ENCODE measurements around the gene SLIT3.
"Not testable (repeated sequence)": the region's sequence is repeated elsewhere in the genome, so short reads cannot be mapped to it uniquely, and the experiment has no call there.

Gene SLIT3

GRCh38 chr5:168750926-168751325 lies 550.0 kb downstream of the SLIT3 start:
- no peak for FAIRE-seq
- DNase-seq (ENCODE audit: extremely low spot score, insufficient read length, low read depth) = no peak

GRCh38 chr5:168749391-168750100 lies 551.4 kb downstream of the SLIT3 start:
- FAIRE-seq (no peak), DNase-seq (ENCODE audit: extremely low spot score, insufficient read length, low read depth) (no peak)

GRCh38 chr5:168747987-168748777 lies 552.8 kb downstream of the SLIT3 start:
- DNase-seq (ENCODE audit: extremely low spot score, insufficient read length, low read depth) (peak; percentile 30), FAIRE-seq (peak; percentile 56)

- FAIRE-seq (no peak), DNase-seq (ENCODE audit: extremely low spot score, insufficient read length, low read depth) (no peak)
These were observed 553.9 kb downstream of the SLIT3 start for GRCh38 chr5:168746893-168747640.

- DNase-seq (ENCODE audit: extremely low spot score, insufficient read length, low read depth); FAIRE-seq: not testable (repeated sequence)
These were observed 554.6 kb downstream of the SLIT3 start for GRCh38 chr5:168746126-168746892.

- FAIRE-seq (no peak), DNase-seq (ENCODE audit: extremely low spot score, insufficient read length, low read depth) (no peak)
These were observed 557.3 kb downstream of the SLIT3 start for GRCh38 chr5:168743617-168744016.

GRCh38 chr5:168742311-168742710 lies 558.6 kb downstream of the SLIT3 start:
- DNase-seq (ENCODE audit: extremely low spot score, insufficient read length, low read depth); FAIRE-seq: not testable (repeated sequence)

GRCh38 chr5:168740811-168741213 lies 560.1 kb downstream of the SLIT3 start:
- DNase-seq (ENCODE audit: extremely low spot score, insufficient read length, low read depth) = no peak
- FAIRE-seq = no peak

- FAIRE-seq = no peak
- no peak for DNase-seq (ENCODE audit: extremely low spot score, insufficient read length, low read depth)
These were observed 560.7 kb downstream of the SLIT3 start for GRCh38 chr5:168740092-168740800.

GRCh38 chr5:168737066-168737465 lies 563.9 kb downstream of the SLIT3 start:
- no peak for FAIRE-seq
- no peak for DNase-seq (ENCODE audit: extremely low spot score, insufficient read length, low read depth)

GRCh38 chr5:168736281-168736831 lies 564.6 kb downstream of the SLIT3 start:
- no peak for FAIRE-seq

GRCh38 chr5:168734620-168735300 lies 566.2 kb downstream of the SLIT3 start:
- FAIRE-seq = no peak

More at GRCh38 chr5:168736281-168736831, 564.6 kb downstream of the SLIT3 start:
- DNase-seq (ENCODE audit: extremely low spot score, insufficient read length, low read depth) = no peak

GRCh38 chr5:168734119-168734518 lies 566.8 kb downstream of the SLIT3 start:
- DNase-seq (ENCODE audit: extremely low spot score, insufficient read length, low read depth) = no peak
- no peak for FAIRE-seq

More at GRCh38 chr5:168734620-168735300, 566.2 kb downstream of the SLIT3 start:
- no peak for DNase-seq (ENCODE audit: extremely low spot score, insufficient read length, low read depth)

- DNase-seq (ENCODE audit: extremely low spot score, insufficient read length, low read depth) (no peak), FAIRE-seq (no peak)
These were observed 572.3 kb downstream of the SLIT3 start for GRCh38 chr5:168728546-168729211.

GRCh38 chr5:168727547-168727946 lies 573.4 kb downstream of the SLIT3 start:
- FAIRE-seq (no peak), DNase-seq (ENCODE audit: extremely low spot score, insufficient read length, low read depth) (no peak)

GRCh38 chr5:168726342-168726741 lies 574.6 kb downstream of the SLIT3 start:
- FAIRE-seq (no peak), DNase-seq (ENCODE audit: extremely low spot score, insufficient read length, low read depth) (no peak)

- DNase-seq (ENCODE audit: extremely low spot score, insufficient read length, low read depth) (no peak), FAIRE-seq (no peak)
These were observed 576.7 kb downstream of the SLIT3 start for GRCh38 chr5:168724227-168724626.

- DNase-seq (ENCODE audit: extremely low spot score, insufficient read length, low read depth) (no peak), FAIRE-seq (no peak)
These were observed 577.9 kb downstream of the SLIT3 start for GRCh38 chr5:168723037-168723436.

All from GM18507 (cell line).